GM18870 (cell line): ENCODE data around the gene ESR1.

ENCODE experiments used
- ATAC-seq: cut with Tn5 transposase; IDR thresholded peaks from one replicate; pipeline ENCODE4 v1.9.1; 2021; ENCODE audit warnings: moderate library complexity; ENCODE audit not compliant: unreplicated experiment

ESR1 gene

GRCh38 chr6:151807513-151808370 lies at the start of gene ESR1:
ESR1 (plus strand) TSS chr6:151807682; CDS start chr6:151807913, 231 bp downstream.
- ATAC-seq, result no peak

DNA sequence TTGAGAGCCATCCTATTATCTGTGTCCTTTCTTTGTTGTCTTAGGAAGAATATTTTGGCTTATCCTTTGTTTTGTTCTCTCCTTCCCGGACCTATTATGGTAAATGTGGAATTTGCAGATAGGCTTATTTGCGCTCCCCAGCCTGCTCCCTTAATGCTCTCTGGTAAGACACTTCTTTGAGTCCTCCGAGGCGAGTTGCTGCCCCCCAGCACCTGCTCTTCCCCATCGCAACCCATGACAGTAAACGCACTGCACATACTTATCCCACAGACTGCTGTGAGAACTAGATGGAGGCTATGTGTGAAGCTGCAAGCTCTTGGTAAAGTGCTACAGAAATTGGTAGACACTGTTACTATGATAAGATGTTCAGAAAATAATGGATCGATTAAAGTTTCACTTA lies 47.0 kb upstream of the ESR1 start:
- ATAC-seq, result no peak

- ATAC-seq, result no peak
Measured at GRCh38 chr6:151761851-151762250, 45.6 kb upstream of the ESR1 start.

DNA sequence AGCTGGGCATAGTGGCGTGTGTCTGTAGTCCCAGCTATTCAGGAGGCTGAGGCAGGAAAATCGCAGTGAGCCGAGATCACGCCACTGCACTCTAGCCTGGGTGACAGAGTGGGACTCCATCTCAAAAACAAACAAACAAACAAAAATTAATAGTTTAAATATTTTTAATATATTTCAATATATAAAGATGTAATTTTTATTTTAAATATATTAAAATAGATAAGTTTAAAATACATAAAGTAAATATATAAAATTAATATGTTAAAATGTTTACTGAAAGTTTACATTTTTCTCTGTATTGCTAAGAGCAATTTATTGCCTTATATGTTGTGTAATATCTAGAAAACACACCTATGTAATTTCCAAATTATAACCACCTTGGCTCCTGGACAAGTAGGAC lies 44.7 kb upstream of the ESR1 start:
- no peak for ATAC-seq

DNA sequence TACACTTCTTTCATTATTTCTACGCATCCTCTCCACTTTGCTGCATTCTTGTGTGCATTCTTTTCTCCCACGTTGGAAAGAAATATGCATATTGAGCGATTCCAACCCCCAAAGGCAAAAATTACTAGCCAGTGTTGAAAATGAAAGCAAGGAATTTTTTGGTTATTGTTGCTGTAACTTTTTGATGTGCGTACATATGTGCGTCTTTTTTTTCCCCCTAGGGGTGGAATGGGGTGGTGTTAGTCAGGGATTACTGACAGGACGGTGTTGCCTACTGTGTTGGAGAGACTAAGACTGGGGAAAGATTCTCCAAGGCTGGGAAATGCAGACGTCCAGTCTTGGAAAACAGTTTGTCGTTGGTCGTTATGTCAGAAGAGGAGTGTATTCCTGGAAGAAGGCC lies 44.2 kb upstream of the ESR1 start:
- no peak for ATAC-seq

DNA sequence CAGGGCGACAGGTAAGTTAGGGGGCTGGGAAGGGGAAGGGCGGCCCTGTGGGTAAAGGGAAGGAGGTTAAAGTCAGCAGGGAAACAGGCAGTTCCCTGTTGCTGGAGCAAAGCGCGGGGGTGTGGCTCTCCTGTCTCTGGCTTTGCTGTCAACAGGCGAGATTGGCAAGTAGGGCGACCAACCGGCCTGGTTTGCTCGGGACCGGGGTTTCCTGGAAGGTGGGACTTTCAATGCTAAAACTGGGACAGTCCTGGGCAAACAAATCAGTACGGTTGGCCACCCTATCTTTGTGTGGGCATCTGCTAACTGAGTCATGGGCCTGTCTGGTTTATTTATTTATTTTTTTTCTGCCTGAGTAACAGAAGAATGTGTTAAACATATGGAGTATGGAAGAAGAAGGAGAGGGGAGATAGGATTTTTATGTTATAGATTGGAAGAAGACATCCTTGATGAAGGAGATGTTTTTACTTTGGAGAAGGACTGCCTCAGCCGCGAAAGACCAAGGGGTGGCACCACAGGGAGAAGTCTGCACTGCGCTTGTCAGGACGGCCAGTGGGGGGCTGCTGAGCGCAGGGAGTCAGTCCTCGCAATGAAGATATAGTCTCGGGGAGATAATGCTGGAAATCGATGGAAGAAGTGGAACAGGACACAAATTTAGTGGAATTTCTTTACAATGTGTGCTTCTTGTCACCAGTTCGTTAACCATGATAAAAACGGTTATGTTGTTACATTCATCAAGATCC lies 43.4 kb upstream of the ESR1 start:
- ATAC-seq, result no peak

GRCh38 chr6:151765444-151765886 lies 42.0 kb upstream of the ESR1 start:
- ATAC-seq, result peak; percentile 73

DNA sequence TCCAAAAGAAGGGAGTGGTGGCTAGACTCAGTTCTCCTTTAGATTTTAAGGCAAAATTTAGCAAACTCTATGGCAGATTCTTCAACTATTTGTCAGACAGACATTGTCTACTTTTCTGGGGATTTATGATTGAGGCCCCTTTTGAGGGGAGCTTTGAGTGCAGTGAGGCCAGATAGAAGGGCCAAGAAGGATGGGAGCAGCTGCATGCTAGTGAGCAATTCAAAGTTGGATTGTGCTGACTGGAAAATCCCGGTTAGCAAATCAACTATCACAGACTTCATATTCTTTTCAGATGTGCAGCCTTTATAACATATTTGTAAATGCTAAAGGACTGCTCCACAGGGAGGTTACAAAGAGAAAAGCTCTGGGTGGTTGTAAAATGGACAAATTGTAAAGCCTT lies 35.0 kb upstream of the ESR1 start:
- ATAC-seq, result no peak

GRCh38 chr6:151773382-151773781 lies 34.1 kb upstream of the ESR1 start:
- no peak for ATAC-seq

DNA sequence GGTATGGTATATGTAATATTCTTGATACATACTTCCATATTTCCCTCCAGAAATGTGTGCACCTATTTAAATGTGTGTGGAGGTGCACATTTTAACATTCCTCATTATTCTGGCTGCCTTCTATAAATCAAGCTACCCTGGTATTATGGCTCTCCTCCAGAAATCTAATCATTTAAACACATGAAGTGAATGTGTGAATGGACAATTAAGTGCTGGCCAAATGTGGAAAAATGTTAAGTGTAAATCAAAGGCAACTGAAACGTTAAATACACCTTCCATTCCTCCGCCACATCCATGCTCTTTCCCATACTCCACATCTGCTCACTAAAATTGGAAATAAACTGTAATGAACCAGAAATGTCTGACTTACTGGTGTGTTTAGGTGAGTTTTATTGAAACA lies 24.9 kb upstream of the ESR1 start:
- no peak for ATAC-seq

DNA sequence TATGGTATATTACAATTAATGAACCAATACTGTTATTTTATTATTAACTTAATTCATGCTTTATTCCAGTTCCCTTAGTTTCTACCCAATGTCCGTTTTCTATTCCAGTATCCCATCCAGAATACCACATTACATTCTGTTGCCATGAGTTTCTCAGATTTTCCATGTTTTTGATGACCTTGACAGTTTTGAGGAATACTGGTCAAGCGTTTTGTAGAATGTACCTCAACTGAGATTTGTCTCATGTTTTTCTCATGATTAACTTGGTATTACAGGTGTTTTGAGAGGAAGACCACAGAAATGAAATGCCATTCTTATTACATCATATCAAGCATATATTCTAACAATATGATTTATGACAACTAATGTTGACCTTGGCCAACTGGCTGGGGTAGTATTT lies 23.8 kb upstream of the ESR1 start:
- ATAC-seq, result no peak

GRCh38 chr6:151784441-151785214 lies 22.9 kb upstream of the ESR1 start:
- ATAC-seq, result no peak

- no peak for ATAC-seq
Measured at GRCh38 chr6:151796842-151797530, 10.5 kb upstream of the ESR1 start.

DNA sequence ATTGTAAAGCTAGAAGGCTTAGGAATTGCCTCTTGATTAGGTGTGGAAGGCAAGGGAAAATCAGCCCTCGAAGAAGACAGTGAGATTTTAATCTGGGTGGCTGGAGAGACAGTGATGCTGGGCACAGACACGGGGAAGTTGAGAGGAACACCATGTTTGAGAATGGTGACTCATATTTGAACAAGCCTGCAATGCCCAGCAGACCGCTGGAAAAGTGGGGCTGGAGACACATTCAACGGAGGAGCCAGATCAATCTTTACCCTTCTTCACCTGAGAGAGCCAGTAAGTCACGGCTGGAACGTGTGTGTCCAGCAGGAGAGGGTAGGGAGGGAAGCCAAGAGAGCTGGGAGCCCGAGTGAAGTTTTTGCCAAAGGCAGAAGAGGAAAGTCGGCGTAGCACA lies 3.7 kb upstream of the ESR1 start:
- no peak for ATAC-seq

- ATAC-seq, result no peak
Measured at GRCh38 chr6:151804585-151805285, 2.7 kb upstream of the ESR1 start.

- no peak for ATAC-seq
Measured at GRCh38 chr6:151805286-151805840, 2.1 kb upstream of the ESR1 start.

- ATAC-seq, result no peak
Measured at GRCh38 chr6:151806757-151807512, 547 bp upstream of the ESR1 start.

- no peak for ATAC-seq
Measured at GRCh38 chr6:151808371-151809241, 1.1 kb downstream of the ESR1 start.
